HG03378 (cell line): ENCODE results near the gene INTS13.
"Not testable (repeated sequence)": the region's sequence is repeated elsewhere in the genome, so short reads cannot be mapped to it uniquely, and the experiment has no call there.

Experiments
- ATAC-seq: cut with Tn5 transposase; IDR thresholded peaks from one replicate; pipeline ENCODE4 v1.9.1; 2021; ENCODE audit warnings: mild to moderate bottlenecking, moderate library complexity; ENCODE audit not compliant: unreplicated experiment

INTS13 gene

DNA sequence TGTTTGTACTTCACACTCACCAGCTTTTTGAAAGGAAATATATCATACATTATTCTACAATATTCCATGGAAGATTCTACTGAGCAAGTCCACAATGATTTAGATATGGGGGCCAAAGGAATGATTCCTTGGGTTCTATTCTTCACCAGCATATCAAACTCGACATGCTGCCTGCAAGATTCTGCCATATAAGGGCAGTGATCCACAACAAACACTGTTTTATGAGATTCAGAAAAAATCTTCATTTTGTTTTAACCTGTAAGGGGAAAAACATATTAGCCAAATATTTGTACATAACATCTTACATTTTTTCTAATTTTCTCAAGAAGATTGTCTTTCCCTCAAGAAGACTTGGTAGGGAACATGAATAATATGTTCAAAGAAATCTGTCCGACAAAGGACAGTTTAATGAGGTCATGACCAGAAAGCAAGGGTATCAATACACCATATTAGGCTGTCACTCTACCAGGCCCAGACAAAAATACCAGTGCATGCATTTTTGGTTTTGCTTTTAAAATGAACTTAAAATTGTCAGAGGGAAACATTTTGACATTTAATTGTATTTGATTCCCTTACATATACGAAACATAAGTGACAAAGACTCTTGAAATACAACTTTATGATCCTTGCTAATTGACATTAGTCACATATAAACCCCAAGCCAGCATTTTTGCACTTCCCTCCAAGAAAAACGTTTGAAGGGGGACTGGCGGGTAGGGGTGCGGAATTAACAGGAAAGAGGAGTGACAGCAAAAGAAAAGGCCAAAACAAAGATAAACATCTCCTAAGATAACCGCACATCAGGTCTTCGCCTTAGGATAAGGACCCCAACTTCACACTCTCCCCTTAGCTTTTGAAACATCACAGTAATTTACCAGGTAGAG, 980 bp downstream of the INTS13 start:
- ATAC-seq = no peak

GRCh38 chr12:26935636-26936378, 2.0 kb downstream of the INTS13 start:
- no peak for ATAC-seq

DNA sequence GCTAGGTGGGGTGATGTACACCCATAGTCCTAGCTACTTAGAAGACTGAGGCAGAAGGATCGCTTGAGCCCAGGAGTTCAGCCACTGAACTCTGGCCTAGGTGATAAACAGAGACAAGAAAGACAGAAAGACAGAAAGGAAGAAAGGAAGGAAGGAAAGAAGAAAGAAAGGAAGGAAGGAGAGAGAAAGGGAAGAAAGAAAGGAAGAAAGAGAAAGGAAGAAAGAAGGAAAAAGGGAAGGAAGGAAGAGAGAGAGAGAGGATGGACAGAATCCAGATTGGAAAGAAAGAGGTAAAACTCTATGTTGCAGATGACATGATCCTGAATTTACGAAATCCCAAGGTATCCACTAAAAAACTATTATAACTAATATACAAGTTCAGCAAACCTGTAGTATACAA, 8.2 kb downstream of the INTS13 start:
- ATAC-seq = no peak

GRCh38 chr12:26928661-26929060, 9.1 kb downstream of the INTS13 start:
- no peak for ATAC-seq

GRCh38 chr12:26921886-26922285, 15.9 kb downstream of the INTS13 start:
- ATAC-seq = no peak

DNA sequence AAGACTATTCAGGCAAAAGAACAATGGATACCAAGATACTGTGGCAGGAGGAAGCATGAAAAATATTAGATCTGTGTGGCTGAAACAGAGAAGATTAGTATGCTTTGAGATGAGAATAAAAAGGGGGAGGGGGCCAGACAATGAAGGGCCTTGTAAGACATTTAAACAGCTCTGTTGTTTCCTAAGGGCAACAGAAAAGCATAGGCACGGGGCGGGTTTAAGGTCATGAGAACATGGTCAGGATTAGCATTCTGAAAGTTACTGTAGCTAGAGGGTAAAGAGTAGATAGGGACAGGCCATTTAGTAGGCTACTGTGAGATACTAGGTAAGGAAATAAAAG, 18.6 kb downstream of the INTS13 start:
- ATAC-seq = no peak

DNA sequence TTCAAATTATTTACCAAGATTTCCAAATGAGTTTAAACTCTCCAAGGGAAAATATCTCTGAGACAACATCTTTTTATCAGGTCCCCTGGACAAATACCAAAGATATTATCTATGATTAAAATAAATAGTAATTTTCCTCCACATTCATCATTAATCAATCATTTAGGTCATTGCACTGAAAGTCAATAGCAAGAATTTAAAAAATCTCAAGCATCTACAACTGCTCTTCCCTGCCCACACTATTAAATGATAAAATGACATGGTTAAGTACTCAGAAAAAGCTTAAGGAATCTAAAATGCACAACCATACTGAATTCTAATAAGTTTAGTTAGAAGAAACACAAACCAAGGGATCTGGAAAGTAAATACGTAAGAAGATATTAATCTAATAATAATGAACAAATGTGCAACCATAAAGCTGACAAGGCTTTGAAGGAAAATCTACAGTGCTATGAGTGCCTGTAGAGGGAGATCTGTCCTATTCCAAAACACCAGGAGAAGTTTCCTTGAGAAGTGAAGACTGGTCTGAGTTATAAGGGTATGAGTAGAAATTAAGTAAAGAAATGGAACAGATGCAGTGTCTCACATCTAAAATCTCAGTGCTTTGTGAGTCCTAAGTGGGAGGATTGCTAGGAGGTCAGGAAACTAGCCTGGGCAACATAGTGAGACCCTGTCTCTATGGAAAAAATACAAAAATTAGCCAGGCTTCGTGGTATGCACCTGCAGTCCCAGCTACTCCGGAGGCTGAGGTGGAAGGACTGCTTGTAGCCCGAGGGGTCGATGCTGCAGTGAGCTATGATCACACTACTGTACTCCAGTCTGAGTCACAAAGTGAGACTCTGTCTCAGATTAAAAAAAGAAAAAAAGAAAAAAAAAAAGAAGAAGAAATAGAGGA, 19.2 kb downstream of the INTS13 start:
- no peak for ATAC-seq

DNA sequence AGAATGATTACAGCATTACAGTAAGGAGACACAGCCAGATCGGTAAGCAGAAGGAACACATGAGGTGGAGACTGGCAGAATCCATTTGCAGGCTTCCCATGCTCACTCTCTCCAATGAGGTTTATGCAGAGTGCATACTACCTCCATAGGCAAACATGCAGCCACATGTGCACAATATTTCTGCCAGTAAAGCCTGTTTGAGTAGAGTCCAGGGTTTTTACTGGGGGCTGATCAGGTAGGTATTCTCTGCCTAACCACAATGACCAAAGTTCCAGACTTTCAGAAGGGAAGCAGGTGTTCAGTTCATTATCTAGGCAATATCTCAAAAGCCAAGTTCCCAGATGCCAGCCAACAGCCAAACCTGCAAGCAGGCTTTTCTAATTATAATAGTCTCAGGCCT, 31.1 kb downstream of the INTS13 start:
- ATAC-seq = no peak

- ATAC-seq = no peak
Measured at GRCh38 chr12:26906024-26906423, 31.8 kb downstream of the INTS13 start.

DNA sequence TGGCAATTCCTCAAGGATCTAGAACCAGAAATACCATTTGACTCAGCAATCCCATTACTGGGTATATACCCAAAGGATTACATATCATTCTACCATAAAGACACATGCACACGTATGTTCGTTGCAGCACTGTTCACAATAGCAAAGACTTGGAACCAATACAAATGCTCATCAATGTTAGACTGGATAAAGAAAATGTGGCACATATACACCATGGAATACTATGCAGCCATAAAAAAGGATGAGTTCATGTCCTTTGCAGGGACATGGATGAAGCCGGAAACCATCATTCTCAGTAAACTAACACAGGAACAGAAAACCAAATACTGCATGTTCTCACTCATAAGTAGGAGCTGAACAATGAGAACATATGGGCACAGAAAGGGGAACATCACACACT, 34.4 kb downstream of the INTS13 start:
- ATAC-seq = not testable (repeated sequence)

GRCh38 chr12:26896913-26897312, 40.9 kb downstream of the INTS13 start:
- ATAC-seq = no peak

GRCh38 chr12:26895672-26896071, 42.1 kb downstream of the INTS13 start:
- no peak for ATAC-seq

DNA sequence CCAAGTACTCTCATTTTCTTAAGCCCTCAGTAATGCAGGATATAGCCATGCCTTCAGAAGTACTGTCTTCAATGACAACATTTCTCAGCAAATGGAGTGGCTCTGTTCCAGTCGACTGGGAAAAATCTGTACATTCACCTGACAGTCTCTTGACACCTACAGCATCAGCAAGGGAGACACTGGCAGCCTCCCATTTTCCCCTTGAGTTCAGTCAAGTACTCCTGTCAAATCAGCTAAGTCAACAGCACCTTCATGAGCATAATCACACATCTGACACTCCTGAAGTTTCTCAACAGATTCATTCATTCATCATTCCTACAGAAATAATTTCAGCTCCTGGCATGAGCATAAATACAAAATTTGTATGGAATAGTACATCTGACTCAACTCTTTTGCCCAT, 46.1 kb downstream of the INTS13 start:
- no peak for ATAC-seq

DNA sequence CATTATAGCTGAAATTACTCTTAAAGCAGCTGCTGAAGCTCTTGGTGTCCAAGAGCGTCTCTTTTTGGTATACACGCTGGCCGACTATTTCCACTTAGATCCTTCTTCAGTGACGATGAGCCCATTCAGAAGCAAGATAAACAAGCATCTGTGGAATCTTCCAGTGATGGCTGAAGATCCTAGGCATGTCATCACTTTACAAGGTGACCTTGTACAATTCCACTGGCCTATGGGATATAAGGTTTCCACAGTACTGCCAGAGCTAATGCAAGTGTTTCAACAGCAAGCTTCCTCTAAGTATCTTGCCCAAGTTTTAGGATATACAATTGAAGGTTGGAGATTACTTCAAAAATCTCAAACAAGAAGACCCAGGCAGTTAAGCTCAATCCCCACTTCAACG, 47.0 kb downstream of the INTS13 start:
- ATAC-seq = no peak

DNA sequence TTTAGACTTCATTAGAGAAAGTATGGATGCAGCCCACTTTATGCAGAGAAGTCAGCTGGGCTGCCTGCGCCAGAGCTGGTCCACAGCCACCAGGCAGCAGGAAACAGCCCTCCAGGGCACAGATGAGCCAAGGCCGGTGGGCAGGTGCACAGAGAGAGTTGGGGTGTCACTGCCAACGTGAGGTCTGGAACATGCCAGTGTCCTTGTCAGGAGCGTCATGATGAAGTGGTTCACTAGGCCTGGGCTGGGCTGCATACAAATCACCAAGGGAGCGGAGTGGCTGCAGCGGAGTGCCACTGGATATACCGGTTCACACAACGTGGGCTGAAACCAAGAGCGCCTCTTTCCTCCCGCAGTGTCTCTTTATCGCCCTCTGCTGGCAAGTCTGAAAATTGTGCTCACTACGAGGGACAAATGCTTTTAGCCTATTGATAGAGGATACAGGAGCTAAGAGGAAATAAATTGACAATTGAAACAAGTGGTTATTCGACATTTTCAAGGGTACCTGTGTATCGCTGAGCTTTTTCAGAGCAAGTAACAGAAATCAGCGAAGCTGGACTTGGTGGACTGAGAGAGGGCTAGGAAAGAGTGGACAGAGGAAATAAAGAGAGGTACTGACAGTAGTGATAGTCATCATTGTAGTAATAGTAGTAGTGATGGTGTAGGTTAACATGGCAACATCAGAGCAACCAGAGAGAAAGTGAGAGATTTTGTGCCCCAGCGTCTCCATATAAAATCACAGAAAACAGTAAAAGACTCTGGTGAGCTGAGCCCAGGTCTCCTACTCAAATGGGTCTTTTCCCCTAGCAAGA, 52.8 kb downstream of the INTS13 start:
- peak; percentile 89 for ATAC-seq

DNA sequence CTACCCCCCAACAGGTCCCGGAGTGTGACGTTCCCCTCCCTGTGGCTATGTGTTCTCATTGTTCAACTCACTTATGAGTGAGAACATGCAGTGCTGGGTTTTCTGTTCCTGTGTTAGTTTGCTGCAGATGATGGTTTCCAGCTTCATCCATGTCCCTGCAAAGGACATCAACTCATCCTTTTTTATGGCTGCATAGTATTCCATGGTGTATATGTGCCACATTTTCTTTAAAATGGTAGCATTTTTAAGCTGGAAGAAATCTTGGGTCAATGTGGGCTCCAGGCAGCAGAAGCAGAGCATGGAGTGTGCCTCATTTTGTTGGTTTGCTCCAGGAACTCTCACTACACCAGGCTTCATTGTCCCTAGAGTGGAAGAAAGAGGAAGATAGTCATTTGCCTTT, 57.2 kb downstream of the INTS13 start:
- no peak for ATAC-seq

GRCh38 chr12:26878661-26879119, 59.1 kb downstream of the INTS13 start:
- ATAC-seq = peak; percentile 59

DNA sequence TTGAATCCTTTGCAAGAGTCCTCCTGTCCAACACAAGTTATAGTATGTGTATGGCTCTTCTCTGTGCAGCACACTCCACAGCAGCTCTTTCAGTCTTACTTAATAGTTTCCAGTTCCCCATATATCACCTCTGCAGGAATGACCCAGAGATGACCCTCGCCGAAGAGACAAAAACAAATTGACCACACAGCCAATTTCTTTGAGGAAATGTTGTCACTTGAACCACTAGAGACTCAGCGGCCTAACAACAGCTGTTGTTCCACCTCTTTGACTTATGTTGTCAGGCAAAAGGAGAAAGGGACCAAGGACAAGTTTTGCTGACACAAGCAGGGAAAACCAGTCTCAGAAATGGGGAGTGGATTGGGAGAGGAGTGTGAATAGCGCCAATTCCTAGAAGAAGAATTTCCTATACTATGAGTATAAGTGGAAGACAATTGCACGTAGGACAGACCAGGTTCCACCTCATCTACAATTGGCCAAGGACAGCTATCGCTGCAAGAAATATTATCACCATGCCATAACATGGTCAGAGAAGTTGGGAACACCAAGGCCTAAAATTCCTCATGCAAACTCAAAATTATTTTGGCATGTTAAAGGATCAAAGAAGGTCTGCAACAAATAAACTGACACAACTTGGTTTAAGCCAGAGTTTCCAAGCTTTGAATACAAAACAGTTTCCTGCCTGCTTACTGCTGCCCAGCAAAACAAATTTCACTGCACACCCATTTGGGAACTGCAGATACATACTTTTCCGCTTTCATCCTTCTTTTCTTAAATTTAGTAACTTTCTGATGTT, 63.1 kb downstream of the INTS13 start:
- peak; percentile 56 for ATAC-seq

DNA sequence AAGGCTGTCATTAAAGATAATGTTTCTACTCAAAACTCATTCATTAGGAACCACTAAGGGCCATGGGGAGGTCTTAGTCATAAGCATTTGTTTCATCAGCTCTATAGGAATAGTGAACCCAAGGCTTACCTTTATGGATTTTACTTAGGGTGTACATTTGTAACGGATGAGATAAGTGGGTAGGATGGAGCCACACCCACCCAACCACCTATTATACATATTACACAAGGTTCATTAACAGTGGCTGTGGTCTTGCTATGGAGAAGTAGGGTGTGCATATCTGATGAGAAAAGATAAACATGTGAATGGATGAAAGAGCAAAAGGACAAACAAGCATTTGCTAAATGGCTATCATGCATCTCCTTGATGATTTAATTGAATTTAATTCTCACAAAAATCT, 65.2 kb downstream of the INTS13 start:
- ATAC-seq = no peak

DNA sequence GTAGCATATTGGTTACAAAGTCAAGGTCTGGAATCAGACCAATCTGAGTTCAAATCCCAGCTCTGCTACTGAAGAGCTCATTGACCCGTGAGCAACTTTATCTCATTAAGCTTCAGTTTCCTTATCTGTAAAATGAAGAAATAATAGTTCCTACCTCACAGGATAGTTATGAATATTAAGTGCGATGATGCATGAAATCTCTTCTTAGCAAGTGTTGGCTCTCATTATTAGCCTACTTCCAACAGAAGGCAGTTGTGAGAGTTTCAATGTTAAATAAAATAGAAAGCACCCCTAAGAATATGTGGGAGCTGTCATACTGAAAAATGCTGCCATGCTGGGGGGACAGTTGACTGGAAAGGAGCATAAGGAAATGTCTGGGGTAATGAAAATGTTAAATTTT, 65.8 kb downstream of the INTS13 start:
- no peak for ATAC-seq
